Natural killer cell (primary cell): ENCODE results near the gene GPR171. TPM values are rescaled to one million over a fixed set of nuclear protein-coding genes. Genes with fewer than 3 reads are reported as not detected.
"Not testable (repeated sequence)": the region's sequence is repeated elsewhere in the genome, so short reads cannot be mapped to it uniquely, and the experiment has no call there.

ENCODE experiments used
- ATAC-seq, 3 donors: fragments of 150-1000 bp in 2 of 3; fragments of 200-7000 bp in 1 of 3; cut with Tn5 transposase; 1 replicate in 1 of 3; 2 replicates in 2 of 3; pipeline ENCODE4 v1.10.0; 2021; ENCODE audit warnings: mild to moderate bottlenecking in 2 of 3, moderate library complexity in 2 of 3
- DNase-seq, 2 donors: peaks; one replicate each; pipeline versions ENCODE4 v3.0.0 to v3.0.0-alpha.2; 2013 to 2021; ENCODE audit warnings: mixed read lengths in 1 of 2
- H3K27ac ChIP-seq: one replicate; pipeline ENCODE4 v1.5.1; 2013; ENCODE audit warnings: mild to moderate bottlenecking, low read length
- H3K27me3 ChIP-seq: one replicate; pipeline ENCODE4 v1.6.1; 2013; ENCODE audit warnings: low read length; ENCODE audit not compliant: control insufficient read depth, insufficient read depth
- H3K36me3 ChIP-seq: one replicate; pipeline ENCODE4 v1.6.1; 2013; ENCODE audit warnings: low read length; ENCODE audit not compliant: control insufficient read depth, insufficient read depth
- H3K4me1 ChIP-seq: one replicate; pipeline ENCODE4 v1.6.1; 2013; ENCODE audit warnings: low read length; ENCODE audit not compliant: control insufficient read depth, insufficient read depth
- H3K4me3 ChIP-seq: one replicate; pipeline ENCODE4 v1.5.1; 2013; ENCODE audit warnings: low read length
- H3K9me3 ChIP-seq: one replicate; pipeline ENCODE4 v1.6.1; 2013; ENCODE audit warnings: low read length; ENCODE audit not compliant: control insufficient read depth, insufficient read depth
- H3K27ac Mint-ChIP-seq, 2 donors: one replicate each; pipeline ENCODE4 v1.8.0; 2022; ENCODE audit warnings: mild to moderate bottlenecking in 2 of 2, mixed read lengths in 2 of 2, moderate library complexity in 1 of 2
- H3K27me3 Mint-ChIP-seq, 2 donors: one replicate each; pipeline ENCODE4 v1.8.0; 2022; ENCODE audit warnings: low read depth in 2 of 2, mixed read lengths in 2 of 2
- H3K36me3 Mint-ChIP-seq: one replicate; pipeline ENCODE4 v1.8.0; 2022; ENCODE audit warnings: mixed read lengths
- H3K4me1 Mint-ChIP-seq, 2 donors: one replicate each; pipeline ENCODE4 v1.8.0; 2022; ENCODE audit warnings: mixed read lengths in 2 of 2
- H3K4me3 Mint-ChIP-seq: one replicate; pipeline ENCODE4 v1.8.0; 2022; ENCODE audit warnings: mild to moderate bottlenecking, moderate library complexity, mixed read lengths
- H3K9me3 Mint-ChIP-seq, 2 donors: one replicate each; pipeline ENCODE4 v1.8.0; 2022; ENCODE audit warnings: mixed read lengths in 2 of 2
- CTCF ChIP-seq: fragments of 200-600 bp; IDR thresholded peaks from one replicate; pipeline ENCODE4 v1.8.0; 2022; ENCODE audit warnings: antibody characterized with exemption
- WGBS: methylation state at CpG from one replicate; pipeline ENCODE4 v1.1.7; 2013; ENCODE audit warnings: missing lambda C conversion rate; ENCODE audit not compliant: insufficient coverage; 5-methylcytosine and 5-hydroxymethylcytosine counted together
- intact Hi-C: fragments of 100-400 bp; cut with micrococcal nuclease; formaldehyde crosslinking; loops from one replicate; pipeline ENCODE4 v1.14.2; 2022
- total RNA-seq, 4 donors: library from RNA; stranded (reverse); fragments of 120-200 nt in 1 of 4; gene quantifications; one replicate each; pipeline versions ENCODE4 v1.2.3 to v1.2.4, GENCODE V29; 2013 to 2022

GPR171 gene
- total RNA-seq, 3 donors from 2014 or later (not counting 1 experiment from before 2014, with no cell fraction given): 3.4 to 9.0 (median 8.2) TPM

GRCh38 chr3:151171145-151171757, 31.8 kb downstream of the GPR171 start:
- ATAC-seq (peak; percentile 46 to 62 (median 61)), DNase-seq (peak in 1 of 2 donors; percentile 60)
- Mint-ChIP-seq H3K27ac (peak overlapping the region; percentile 64 to 75), H3K4me1 (peaks cover 24 to 30% of the 10 kb centered on the region in 2 donors), H3K9me3 (no peaks in the 10 kb centered on the region), H3K36me3 (no peaks in the 10 kb centered on the region), H3K27me3 (no peaks in the 10 kb centered on the region), H3K4me3 (peak overlapping the region; percentile 37)
- no peaks in the 10 kb centered on the region for H3K27me3 ChIP-seq
- intact Hi-C loops: no loop called here
- WGBS: 2% methylated on average over 5 of the region's 5 CpGs
- no peaks in the 10 kb centered on the region for H3K9me3 ChIP-seq
- H3K27ac ChIP-seq: peak overlapping the region; percentile 65
- H3K4me1 ChIP-seq: peaks cover 32% of the 10 kb centered on the region
- no peak overlapping the region for H3K4me3 ChIP-seq
- TF ChIP-seq CTCF: no peak
- H3K36me3 ChIP-seq: no peaks in the 10 kb centered on the region

GRCh38 chr3:151169948-151170679, 32.9 kb downstream of the GPR171 start:
- Histone ChIP-seq H3K27ac (peak overlapping the region; percentile 65), H3K4me1 (peaks cover 32% of the 10 kb centered on the region)
- H3K4me1 Mint-ChIP-seq: peaks cover 24 to 30% of the 10 kb centered on the region in 2 donors
- not testable (repeated sequence) for H3K27me3 ChIP-seq, H3K9me3 ChIP-seq, H3K4me3 Mint-ChIP-seq, H3K36me3 ChIP-seq, H3K27me3 Mint-ChIP-seq, H3K4me3 ChIP-seq, H3K9me3 Mint-ChIP-seq, H3K36me3 Mint-ChIP-seq
- DNase-seq (peak in 1 of 2 donors; percentile 38), ATAC-seq (peak in 2 of 3 donors; percentile 26 to 45)
- H3K27ac Mint-ChIP-seq: peak overlapping the region; percentile 64 to 75
- intact Hi-C loops: loop anchor here (2.0 kb wide), 1 partner anchor 33 kb away; the partner anchor contains the start of gene GPR171
- WGBS: 25% methylated on average over 6 of the region's 9 CpGs

GRCh38 chr3:151169262-151169947, 33.6 kb downstream of the GPR171 start:
- Mint-ChIP-seq H3K36me3 (no peaks in the 10 kb centered on the region), H3K9me3 (no peaks in the 10 kb centered on the region), H3K4me3 (no peak overlapping the region), H3K27me3 (no peaks in the 10 kb centered on the region), H3K4me1 (peaks cover 24 to 30% of the 10 kb centered on the region in 2 donors), H3K27ac (peak overlapping the region in 1 of 2 donors; percentile 75)
- no peak for DNase-seq
- peak in 1 of 3 donors; percentile 55 for ATAC-seq
- peaks cover 32% of the 10 kb centered on the region for H3K4me1 ChIP-seq
- intact Hi-C loops: loop anchor here (2.0 kb wide), 1 partner anchor 33 kb away; the partner anchor contains the start of gene GPR171
- H3K27ac ChIP-seq: peak overlapping the region; percentile 65
- H3K9me3 ChIP-seq: no peaks in the 10 kb centered on the region
- H3K27me3 ChIP-seq: no peaks in the 10 kb centered on the region
- H3K4me3 ChIP-seq: no peak overlapping the region
- 78% methylated on average over 8 of the region's 9 CpGs for WGBS
- TF ChIP-seq CTCF: no peak
- H3K36me3 ChIP-seq: no peaks in the 10 kb centered on the region
